ENCODE data around the gene SDR42E1. TPM values are rescaled to one million over a fixed set of nuclear protein-coding genes. Genes with fewer than 3 reads are reported as not detected.

SDR42E1 gene
- total RNA-seq, 1 experiment from 2014 or later = 0.64 TPM

- DNase-seq (ENCODE audit: low read depth) = peak; percentile 31
Measured at GRCh38 chr16:81939164-81940056, 71.9 kb downstream of the SDR42E1 start.

Other genes starting within 250 kb of the SDR42E1 start
- gene PLCG2, start 232.2 kb downstream of the SDR42E1 start, total RNA-seq (2014; rRNA removed; shearing (Covaris generic)) = 1.3 and 3.2 TPM in 2 replicates
- 16.0 and 28.0 TPM in 2 replicates for gene HSD17B2, start 23.8 kb upstream of the SDR42E1 start, total RNA-seq (2014; rRNA removed; shearing (Covaris generic))
- 48.0 and 62.0 TPM in 2 replicates for gene MPHOSPH6, start 158.8 kb upstream of the SDR42E1 start, total RNA-seq (2014; rRNA removed; shearing (Covaris generic))